Measurements from ENCODE around the gene ALK.

Gene ALK

DNA sequence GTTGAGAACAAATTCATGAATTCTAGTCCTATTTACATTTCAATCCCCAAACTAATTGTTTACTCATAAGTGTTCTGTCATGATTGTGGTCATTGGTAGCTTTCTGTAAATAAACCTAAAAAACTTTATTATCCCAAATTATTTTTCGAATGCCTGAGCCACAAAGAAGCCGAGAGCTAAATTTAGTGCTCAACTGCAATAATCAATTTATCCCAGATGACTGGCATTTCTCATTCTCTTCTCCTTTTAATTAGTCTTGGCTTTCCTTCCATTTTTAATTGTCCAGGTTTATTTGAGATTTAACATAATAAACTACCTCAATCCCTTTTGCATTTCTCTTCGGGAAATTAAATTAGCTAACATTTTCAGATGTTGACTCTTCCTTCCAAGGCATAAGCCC, 308.3 kb downstream of the ALK start:
- ChIA-PET CTCF (no interaction called here), POLR2A (no interaction called here)
- Histone ChIP-seq H3K27ac (ENCODE audit: extremely low read depth, low read depth, low read length) (no peak overlapping the region), H3K36me3 (ENCODE audit: control insufficient read depth in 2 of 2, insufficient read depth in 1 of 2, low read length in 2 of 2) (no peaks in the 10 kb centered on the region), H3K9me3 (ENCODE audit: control insufficient read depth, insufficient read depth, low read depth, low read length) (no peaks in the 10 kb centered on the region), H3K4me1 (ENCODE audit: control insufficient read depth, insufficient read depth, low read length) (no peaks in the 10 kb centered on the region), H3K4me3 (ENCODE audit: low read depth, low read length) (no peak overlapping the region)
- TF ChIP-seq ZNF174 (tag by site-specific recombination; IDR thresholded peaks at IDR 0.05) (no peak), KLF1 (tag by site-specific recombination; IDR thresholded peaks at IDR 0.05) (no peak), ZNF221 (tag by site-specific recombination; IDR thresholded peaks at IDR 0.05; ENCODE audit: borderline replicate concordance) (no peak), TCF7L2 (IDR thresholded peaks at IDR 0.05; ENCODE audit: borderline replicate concordance, low read depth, low read length) (no peak), ZNF549 (tag by site-specific recombination; IDR thresholded peaks at IDR 0.05) (no peak), ZNF707 (tag by site-specific recombination; IDR thresholded peaks at IDR 0.05) (no peak), ZNF2 (tag by site-specific recombination; IDR thresholded peaks at IDR 0.05) (no peak)

DNA sequence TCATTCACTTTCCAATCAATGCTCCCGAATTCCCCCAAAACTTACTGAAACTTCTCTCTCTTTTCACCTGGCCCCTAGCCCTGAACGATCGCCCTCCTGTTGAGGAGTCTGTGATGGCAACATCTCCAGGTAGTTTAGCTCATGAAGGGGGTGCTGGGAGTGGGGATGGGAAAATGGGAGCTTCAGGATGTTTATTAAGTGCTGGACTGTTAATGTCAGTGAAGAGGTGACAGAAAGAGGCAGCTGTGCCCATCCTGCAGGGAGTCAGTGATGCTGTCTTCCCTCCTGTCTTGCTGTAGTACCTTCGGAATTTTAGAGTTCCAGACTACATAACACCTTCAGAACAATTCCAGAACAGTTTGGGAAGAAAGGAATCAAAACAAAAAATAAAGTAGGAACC, 308.8 kb downstream of the ALK start:
- Histone ChIP-seq H3K4me3 (ENCODE audit: low read depth, low read length) (no peak overlapping the region), H3K9me3 (ENCODE audit: control insufficient read depth, insufficient read depth, low read depth, low read length) (no peaks in the 10 kb centered on the region), H3K4me1 (ENCODE audit: control insufficient read depth, insufficient read depth, low read length) (no peaks in the 10 kb centered on the region), H3K36me3 (ENCODE audit: control insufficient read depth in 2 of 2, insufficient read depth in 1 of 2, low read length in 2 of 2) (no peaks in the 10 kb centered on the region), H3K27ac (ENCODE audit: extremely low read depth, low read depth, low read length) (no peak overlapping the region)
- CTCF ChIA-PET, result no interaction called here
- POLR2A ChIA-PET, result no interaction called here
- TF ChIP-seq ZNF211 (tag by site-specific recombination; IDR thresholded peaks at IDR 0.05; ENCODE audit: low read depth) (no peak), KLF1 (tag by site-specific recombination; IDR thresholded peaks at IDR 0.05) (no peak), KLF7 (tag by site-specific recombination; IDR thresholded peaks at IDR 0.05; ENCODE audit: borderline replicate concordance) (no peak), ZNF629 (tag by site-specific recombination; IDR thresholded peaks at IDR 0.05) (no peak)
- TF ChIP-seq, protein P1, sequence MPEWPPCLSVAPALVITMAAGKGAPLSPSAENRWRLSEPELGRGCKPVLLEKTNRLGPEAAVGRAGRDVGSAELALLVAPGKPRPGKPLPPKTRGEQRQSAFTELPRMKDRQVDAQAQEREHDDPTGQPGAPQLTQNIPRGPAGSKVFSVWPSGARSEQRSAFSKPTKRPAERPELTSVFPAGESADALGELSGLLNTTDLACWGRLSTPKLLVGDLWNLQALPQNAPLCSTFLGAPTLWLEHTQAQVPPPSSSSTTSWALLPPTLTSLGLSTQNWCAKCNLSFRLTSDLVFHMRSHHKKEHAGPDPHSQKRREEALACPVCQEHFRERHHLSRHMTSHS (tag by site-specific recombination; IDR thresholded peaks at IDR 0.05), result no peak

DNA sequence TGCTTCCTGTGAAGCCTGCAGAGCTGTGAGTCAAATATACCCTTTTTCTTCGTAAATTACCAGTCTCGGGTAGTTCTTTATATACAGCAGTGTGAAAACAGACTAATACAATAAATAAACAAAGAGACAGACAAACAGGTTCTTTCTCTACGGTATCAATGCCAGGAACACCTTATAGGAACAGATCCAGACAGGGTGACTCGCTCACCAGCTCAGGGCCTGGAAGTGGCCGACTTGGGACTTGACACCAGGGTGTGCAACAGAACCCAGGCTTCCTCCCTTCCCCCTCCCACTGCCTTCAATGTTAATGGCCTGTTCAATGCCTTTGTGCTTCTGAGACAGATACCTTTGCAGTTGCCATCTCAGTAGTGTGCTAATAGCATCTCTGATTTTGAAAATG, 309.5 kb downstream of the ALK start:
- no peak for TF ChIP-seq ZNF664 (tag by site-specific recombination; IDR thresholded peaks at IDR 0.05)
- no peak for TF ChIP-seq ZBTB1 (tag by site-specific recombination; IDR thresholded peaks at IDR 0.05)
- TF ChIP-seq ZNF211 (tag by site-specific recombination; IDR thresholded peaks at IDR 0.05; ENCODE audit: low read depth), result no peak
- TF ChIP-seq ZNF23 (tag by site-specific recombination; IDR thresholded peaks at IDR 0.05; ENCODE audit: borderline replicate concordance), result no peak
- no peak for TF ChIP-seq ZNF114 (tag by site-specific recombination; IDR thresholded peaks at IDR 0.05)
- TF ChIP-seq, protein P2, sequence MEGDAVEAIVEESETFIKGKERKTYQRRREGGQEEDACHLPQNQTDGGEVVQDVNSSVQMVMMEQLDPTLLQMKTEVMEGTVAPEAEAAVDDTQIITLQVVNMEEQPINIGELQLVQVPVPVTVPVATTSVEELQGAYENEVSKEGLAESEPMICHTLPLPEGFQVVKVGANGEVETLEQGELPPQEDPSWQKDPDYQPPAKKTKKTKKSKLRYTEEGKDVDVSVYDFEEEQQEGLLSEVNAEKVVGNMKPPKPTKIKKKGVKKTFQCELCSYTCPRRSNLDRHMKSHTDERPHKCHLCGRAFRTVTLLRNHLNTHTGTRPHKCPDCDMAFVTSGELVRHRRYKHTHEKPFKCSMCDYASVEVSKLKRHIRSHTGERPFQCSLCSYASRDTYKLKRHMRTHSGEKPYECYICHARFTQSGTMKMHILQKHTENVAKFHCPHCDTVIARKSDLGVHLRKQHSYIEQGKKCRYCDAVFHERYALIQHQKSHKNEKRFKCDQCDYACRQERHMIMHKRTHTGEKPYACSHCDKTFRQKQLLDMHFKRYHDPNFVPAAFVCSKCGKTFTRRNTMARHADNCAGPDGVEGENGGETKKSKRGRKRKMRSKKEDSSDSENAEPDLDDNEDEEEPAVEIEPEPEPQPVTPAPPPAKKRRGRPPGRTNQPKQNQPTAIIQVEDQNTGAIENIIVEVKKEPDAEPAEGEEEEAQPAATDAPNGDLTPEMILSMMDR (tag by site-specific recombination; IDR thresholded peaks at IDR 0.05), result no peak
- no peak for TF ChIP-seq SCRT1 (tag by site-specific recombination; IDR thresholded peaks at IDR 0.05; ENCODE audit: borderline replicate concordance)
- TF ChIP-seq, protein P3, sequence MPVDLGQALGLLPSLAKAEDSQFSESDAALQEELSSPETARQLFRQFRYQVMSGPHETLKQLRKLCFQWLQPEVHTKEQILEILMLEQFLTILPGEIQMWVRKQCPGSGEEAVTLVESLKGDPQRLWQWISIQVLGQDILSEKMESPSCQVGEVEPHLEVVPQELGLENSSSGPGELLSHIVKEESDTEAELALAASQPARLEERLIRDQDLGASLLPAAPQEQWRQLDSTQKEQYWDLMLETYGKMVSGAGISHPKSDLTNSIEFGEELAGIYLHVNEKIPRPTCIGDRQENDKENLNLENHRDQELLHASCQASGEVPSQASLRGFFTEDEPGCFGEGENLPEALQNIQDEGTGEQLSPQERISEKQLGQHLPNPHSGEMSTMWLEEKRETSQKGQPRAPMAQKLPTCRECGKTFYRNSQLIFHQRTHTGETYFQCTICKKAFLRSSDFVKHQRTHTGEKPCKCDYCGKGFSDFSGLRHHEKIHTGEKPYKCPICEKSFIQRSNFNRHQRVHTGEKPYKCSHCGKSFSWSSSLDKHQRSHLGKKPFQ (tag by site-specific recombination; IDR thresholded peaks at IDR 0.05), result no peak
- TF ChIP-seq ZIC2 (tag by site-specific recombination; IDR thresholded peaks at IDR 0.05), result no peak
- TF ChIP-seq ZNF837 (tag by site-specific recombination; IDR thresholded peaks at IDR 0.05), result no peak
- TF ChIP-seq SP2 (tag by site-specific recombination; IDR thresholded peaks at IDR 0.05), result no peak
- no peaks in the 10 kb centered on the region for H3K9me3 ChIP-seq (ENCODE audit: control insufficient read depth, insufficient read depth, low read depth, low read length)
- ChIA-PET CTCF (no interaction called here), POLR2A (no interaction called here)
- H3K27ac ChIP-seq (ENCODE audit: extremely low read depth, low read depth, low read length), result no peak overlapping the region
- no peak overlapping the region for H3K4me3 ChIP-seq (ENCODE audit: low read depth, low read length)
- H3K4me1 ChIP-seq (ENCODE audit: control insufficient read depth, insufficient read depth, low read length), result no peaks in the 10 kb centered on the region
- H3K36me3 ChIP-seq (ENCODE audit: control insufficient read depth in 2 of 2, insufficient read depth in 1 of 2, low read length in 2 of 2), result no peaks in the 10 kb centered on the region

Measured in HEK293 (cell line).